ENCODE results near the gene SFXN3.

SFXN3 gene

DNA sequence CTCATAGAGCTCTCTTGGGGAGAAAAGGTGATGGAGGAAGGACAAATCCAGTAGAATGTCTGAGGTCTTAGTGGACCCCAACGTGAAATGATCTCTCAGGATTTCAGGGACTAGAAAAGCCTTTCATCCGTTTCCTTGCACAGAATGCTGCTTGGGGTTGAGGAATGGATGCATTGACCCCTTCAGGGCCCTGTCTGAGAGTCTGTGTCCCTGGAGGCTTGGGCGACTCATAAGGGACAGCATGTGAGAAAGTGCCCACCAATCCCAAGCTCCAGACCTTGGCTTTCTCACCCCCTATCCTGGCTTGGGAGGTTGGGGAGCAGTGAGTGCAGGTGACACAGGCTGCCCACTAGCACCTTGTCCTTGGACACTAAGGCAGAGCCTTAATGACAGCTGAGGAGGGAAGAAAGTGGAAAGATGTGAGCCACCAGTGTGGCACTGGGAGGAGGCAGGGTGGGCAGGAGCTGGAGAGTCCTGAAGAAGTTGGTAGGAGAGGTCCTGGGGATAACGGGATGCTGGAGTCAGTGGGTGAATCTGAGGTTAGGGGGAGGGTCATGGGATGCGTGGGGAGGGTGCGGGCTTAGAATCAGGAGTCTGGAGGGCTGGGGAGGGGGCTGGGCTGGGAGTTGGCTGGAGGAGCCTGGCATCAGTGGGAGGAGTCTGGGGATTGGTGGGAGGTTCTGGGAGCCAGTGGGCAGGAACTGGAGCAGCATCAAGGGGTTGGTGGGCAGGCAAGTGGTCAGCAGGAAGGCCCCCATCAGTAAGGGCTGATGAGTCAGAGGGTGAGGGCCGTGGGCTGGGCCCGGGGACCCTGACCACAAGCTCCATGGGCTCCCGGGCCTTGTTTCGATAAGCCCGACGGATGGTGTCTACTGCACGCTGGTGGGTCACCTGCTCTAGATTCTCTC lies 22.9 kb upstream of the SFXN3 start:
- DNase-seq (ENCODE audit: low read depth): no peak
- TF ChIP-seq, protein P1, sequence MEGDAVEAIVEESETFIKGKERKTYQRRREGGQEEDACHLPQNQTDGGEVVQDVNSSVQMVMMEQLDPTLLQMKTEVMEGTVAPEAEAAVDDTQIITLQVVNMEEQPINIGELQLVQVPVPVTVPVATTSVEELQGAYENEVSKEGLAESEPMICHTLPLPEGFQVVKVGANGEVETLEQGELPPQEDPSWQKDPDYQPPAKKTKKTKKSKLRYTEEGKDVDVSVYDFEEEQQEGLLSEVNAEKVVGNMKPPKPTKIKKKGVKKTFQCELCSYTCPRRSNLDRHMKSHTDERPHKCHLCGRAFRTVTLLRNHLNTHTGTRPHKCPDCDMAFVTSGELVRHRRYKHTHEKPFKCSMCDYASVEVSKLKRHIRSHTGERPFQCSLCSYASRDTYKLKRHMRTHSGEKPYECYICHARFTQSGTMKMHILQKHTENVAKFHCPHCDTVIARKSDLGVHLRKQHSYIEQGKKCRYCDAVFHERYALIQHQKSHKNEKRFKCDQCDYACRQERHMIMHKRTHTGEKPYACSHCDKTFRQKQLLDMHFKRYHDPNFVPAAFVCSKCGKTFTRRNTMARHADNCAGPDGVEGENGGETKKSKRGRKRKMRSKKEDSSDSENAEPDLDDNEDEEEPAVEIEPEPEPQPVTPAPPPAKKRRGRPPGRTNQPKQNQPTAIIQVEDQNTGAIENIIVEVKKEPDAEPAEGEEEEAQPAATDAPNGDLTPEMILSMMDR (IDR thresholded peaks at IDR 0.05; ENCODE audit: low read depth, low read length): no peak
- TF ChIP-seq POLR2A (IDR thresholded peaks at IDR 0.05; ENCODE audit: extremely low read depth, insufficient read length) (no peak), MYC (IDR thresholded peaks at IDR 0.05; ENCODE audit: low read depth, low read length) (no peak)
- TF ChIP-seq, protein P2, sequence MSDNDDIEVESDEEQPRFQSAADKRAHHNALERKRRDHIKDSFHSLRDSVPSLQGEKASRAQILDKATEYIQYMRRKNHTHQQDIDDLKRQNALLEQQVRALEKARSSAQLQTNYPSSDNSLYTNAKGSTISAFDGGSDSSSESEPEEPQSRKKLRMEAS (IDR thresholded peaks at IDR 0.05; ENCODE audit: low read depth, low read length): no peak
- H3K4me3 ChIP-seq (ENCODE audit: low read depth, low read length): no peak overlapping the region

- H3K4me3 ChIP-seq (ENCODE audit: low read depth, low read length): no peak overlapping the region
- TF ChIP-seq MYC (IDR thresholded peaks at IDR 0.05; ENCODE audit: low read depth, low read length): no peak
- TF ChIP-seq, protein P2 (IDR thresholded peaks at IDR 0.05; ENCODE audit: low read depth, low read length): no peak
- no peak for DNase-seq (ENCODE audit: low read depth)
Measured at GRCh38 chr10:101008823-101009423, 22.1 kb upstream of the SFXN3 start.

DNA sequence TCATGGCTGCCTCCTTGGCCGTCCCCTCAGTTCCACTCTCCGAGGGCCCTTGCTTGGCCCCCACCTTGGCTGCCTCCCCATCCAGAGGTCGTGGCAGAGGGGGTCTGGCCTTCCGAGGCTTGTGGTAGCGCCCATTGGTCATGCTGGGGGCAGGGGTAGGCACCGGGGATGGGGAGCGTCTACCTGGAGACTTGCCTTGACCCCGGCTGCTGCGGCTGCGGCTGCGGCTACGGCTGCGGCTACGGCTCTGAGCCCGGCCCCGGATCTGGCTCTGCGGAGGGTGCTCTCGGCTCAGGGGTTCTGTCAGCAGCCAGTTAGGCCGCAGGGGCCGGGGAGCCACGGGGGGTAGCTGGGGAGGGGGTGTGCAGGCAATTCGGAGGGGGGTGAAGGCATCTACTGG lies 20.7 kb upstream of the SFXN3 start:
- H3K4me3 ChIP-seq (ENCODE audit: low read depth, low read length): no peak overlapping the region
- no peak for DNase-seq (ENCODE audit: low read depth)
- TF ChIP-seq, protein P1 (IDR thresholded peaks at IDR 0.05; ENCODE audit: low read depth, low read length): no peak
- TF ChIP-seq MYC (IDR thresholded peaks at IDR 0.05; ENCODE audit: low read depth, low read length) (no peak), POLR2A (IDR thresholded peaks at IDR 0.05; ENCODE audit: extremely low read depth, insufficient read length) (no peak)
- TF ChIP-seq, protein P2 (IDR thresholded peaks at IDR 0.05; ENCODE audit: low read depth, low read length): no peak

GRCh38 chr10:101011517-101012423 lies 19.3 kb upstream of the SFXN3 start:
- no peak for DNase-seq (ENCODE audit: low read depth)
- TF ChIP-seq MYC (IDR thresholded peaks at IDR 0.05; ENCODE audit: low read depth, low read length) (no peak), POLR2A (IDR thresholded peaks at IDR 0.05; ENCODE audit: extremely low read depth, insufficient read length) (no peak)
- TF ChIP-seq, protein P1 (IDR thresholded peaks at IDR 0.05; ENCODE audit: low read depth, low read length): no peak
- TF ChIP-seq, protein P2 (IDR thresholded peaks at IDR 0.05; ENCODE audit: low read depth, low read length): no peak
- no peak overlapping the region for H3K4me3 ChIP-seq (ENCODE audit: low read depth, low read length)

DNA sequence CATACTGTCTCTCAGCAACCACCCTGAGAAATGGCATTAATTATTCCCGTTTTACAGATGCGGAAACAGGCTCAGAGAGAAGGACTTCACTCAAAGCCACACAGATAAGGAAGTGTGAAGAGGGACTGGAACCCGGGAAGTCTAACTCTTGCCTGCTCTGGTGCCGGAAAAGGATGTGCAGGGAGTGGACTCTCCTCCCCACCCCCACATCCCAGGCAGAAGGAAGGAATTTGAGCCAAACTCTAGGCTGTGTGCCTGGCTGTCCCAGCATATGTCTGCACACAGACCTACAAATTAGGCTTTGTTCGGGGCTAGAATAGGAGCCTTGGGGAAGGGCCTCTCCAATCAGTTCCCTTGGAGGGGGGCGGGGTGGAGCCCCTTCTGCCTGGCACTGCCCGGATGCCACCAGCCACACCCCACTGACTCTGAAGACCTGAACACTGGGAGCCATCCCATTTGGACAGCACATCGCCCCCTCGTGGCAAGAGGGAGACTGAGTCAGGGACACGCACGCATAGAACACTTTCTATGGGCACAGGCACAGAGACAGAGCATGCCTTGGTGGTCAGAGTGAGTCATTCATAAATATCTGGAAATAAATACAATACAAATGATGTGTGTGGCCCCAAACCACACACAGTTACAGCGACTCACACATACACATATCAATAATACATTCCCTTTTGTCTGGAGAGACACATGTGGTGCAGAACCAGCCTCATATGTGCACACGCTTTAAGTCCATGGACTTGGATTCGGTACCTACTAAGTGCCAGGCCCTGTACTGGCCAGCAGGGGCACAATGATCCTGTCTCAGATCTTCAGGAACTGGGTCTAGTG lies 18.3 kb upstream of the SFXN3 start:
- DNase-seq (ENCODE audit: low read depth): peak; percentile 92
- TF ChIP-seq, protein P2 (IDR thresholded peaks at IDR 0.05; ENCODE audit: low read depth, low read length): no peak; the same call in 1 of the 2 replicates
- no peak for TF ChIP-seq POLR2A (IDR thresholded peaks at IDR 0.05; ENCODE audit: extremely low read depth, insufficient read length)
- no peak for TF ChIP-seq MYC (IDR thresholded peaks at IDR 0.05; ENCODE audit: low read depth, low read length)
- TF ChIP-seq, protein P1 (IDR thresholded peaks at IDR 0.05; ENCODE audit: low read depth, low read length): peak; percentile 91
- no peak overlapping the region for H3K4me3 ChIP-seq (ENCODE audit: low read depth, low read length)
